Measurements from ENCODE around the gene GUCY1A1. TPM values are rescaled to one million over a fixed set of nuclear protein-coding genes. Genes with fewer than 3 reads are reported as not detected.

The GUCY1A1 gene
- total RNA-seq, 1 donor from 2014 or later: 1.5 TPM

- Mint-ChIP-seq H3K27me3 (ENCODE audit: insufficient read depth, low read depth) (no peaks in the 10 kb centered on the region), H3K4me1 (peaks cover 22% of the 10 kb centered on the region), H3K4me3 (no peak overlapping the region), H3K27ac (no peak overlapping the region), H3K9me3 (no peaks in the 10 kb centered on the region), H3K36me3 (no peaks in the 10 kb centered on the region)
- peak; percentile 24 for DNase-seq (ENCODE audit: low spot score)
- no peak overlapping the region for H3K9ac ChIP-seq
- peak overlapping the region; percentile 36 for H3K4me2 ChIP-seq
- peak overlapping the region; percentile 64 for H3K27ac ChIP-seq
- no peak for TF ChIP-seq EZH2phosphoT487 (IDR thresholded peaks at IDR 0.05)
- no peak for TF ChIP-seq CTCF (IDR thresholded peaks at IDR 0.05)
- TF ChIP-seq EZH2 (IDR thresholded peaks at IDR 0.05): no peak
- no peaks in the 10 kb centered on the region for H3K9me3 ChIP-seq (ENCODE audit: low read depth)
- no peaks in the 10 kb centered on the region for H3K79me2 ChIP-seq (ENCODE audit: low read depth)
- H3F3A ChIP-seq (ENCODE audit: low read depth): peaks cover 18% of the 10 kb centered on the region
- peak overlapping the region; percentile 3 for H3K4me3 ChIP-seq
- H3K36me3 ChIP-seq: no peaks in the 10 kb centered on the region
- H3K27me3 ChIP-seq: peaks cover 25% of the 10 kb centered on the region
- no peak overlapping the region for H2AFZ ChIP-seq (replicated peaks)
- peaks cover 33% of the 10 kb centered on the region for H3K4me1 ChIP-seq
- no peaks in the 10 kb centered on the region for H4K20me1 ChIP-seq (ENCODE audit: low read depth)
Observed at GRCh38 chr4:155675709-155676429, 9.2 kb downstream of the GUCY1A1 start.

- DNase-seq (ENCODE audit: low spot score): peak; percentile 14
- Mint-ChIP-seq H3K4me3 (no peak overlapping the region), H3K9me3 (no peaks in the 10 kb centered on the region), H3K4me1 (peaks cover 22% of the 10 kb centered on the region), H3K36me3 (no peaks in the 10 kb centered on the region), H3K27ac (no peak overlapping the region), H3K27me3 (ENCODE audit: insufficient read depth, low read depth) (no peaks in the 10 kb centered on the region)
- H3K4me2 ChIP-seq: peak overlapping the region; percentile 36
- H3K9me3 ChIP-seq (ENCODE audit: low read depth): no peaks in the 10 kb centered on the region
- H3K36me3 ChIP-seq: no peaks in the 10 kb centered on the region
- no peaks in the 10 kb centered on the region for H4K20me1 ChIP-seq (ENCODE audit: low read depth)
- peak overlapping the region; percentile 64 for H3K27ac ChIP-seq
- TF ChIP-seq CTCF (IDR thresholded peaks at IDR 0.05) (no peak), EZH2 (IDR thresholded peaks at IDR 0.05) (no peak), EZH2phosphoT487 (IDR thresholded peaks at IDR 0.05) (no peak)
- no peak overlapping the region for H3K4me3 ChIP-seq
- peaks cover 33% of the 10 kb centered on the region for H3K4me1 ChIP-seq
- H3F3A ChIP-seq (ENCODE audit: low read depth): peaks cover 18% of the 10 kb centered on the region
- H3K27me3 ChIP-seq: peaks cover 20% of the 10 kb centered on the region
- no peak overlapping the region for H3K9ac ChIP-seq
- H3K79me2 ChIP-seq (ENCODE audit: low read depth): no peaks in the 10 kb centered on the region
- H2AFZ ChIP-seq (replicated peaks): no peak overlapping the region
Observed at GRCh38 chr4:155676430-155676825, 9.8 kb downstream of the GUCY1A1 start.

- Histone ChIP-seq H3K9ac (no peak overlapping the region), H3K4me2 (no peak overlapping the region), H3K27me3 (peaks cover 4% of the 10 kb centered on the region), H3K27ac (no peak overlapping the region), H3K4me3 (no peak overlapping the region), H3K4me1 (peaks cover 33% of the 10 kb centered on the region), H3K79me2 (ENCODE audit: low read depth) (no peaks in the 10 kb centered on the region), H2AFZ (replicated peaks) (no peak overlapping the region), H3F3A (ENCODE audit: low read depth) (peaks cover 18% of the 10 kb centered on the region), H3K9me3 (ENCODE audit: low read depth) (no peaks in the 10 kb centered on the region), H4K20me1 (ENCODE audit: low read depth) (no peaks in the 10 kb centered on the region), H3K36me3 (no peaks in the 10 kb centered on the region)
- no peak for TF ChIP-seq EZH2phosphoT487 (IDR thresholded peaks at IDR 0.05)
- TF ChIP-seq EZH2 (IDR thresholded peaks at IDR 0.05): no peak
- TF ChIP-seq CTCF (IDR thresholded peaks at IDR 0.05): no peak
- no peaks in the 10 kb centered on the region for H3K36me3 Mint-ChIP-seq
- no peak overlapping the region for H3K27ac Mint-ChIP-seq
- DNase-seq (ENCODE audit: low spot score): no peak
- H3K4me1 Mint-ChIP-seq: peaks cover 22% of the 10 kb centered on the region
- no peaks in the 10 kb centered on the region for H3K9me3 Mint-ChIP-seq
- no peaks in the 10 kb centered on the region for H3K27me3 Mint-ChIP-seq (ENCODE audit: insufficient read depth, low read depth)
- H3K4me3 Mint-ChIP-seq: no peak overlapping the region
Observed at GRCh38 chr4:155678011-155678410, 11.4 kb downstream of the GUCY1A1 start.
